ENCODE measurements around the gene KIF6.
A peak's percentile ranks its signal among the peaks of the same experiment; 100 is the strongest.

The KIF6 gene

GRCh38 chr6:39698789-39699188 is 26.4 kb downstream of the KIF6 start:
- no peaks in the 10 kb centered on the region for H3K36me3 ChIP-seq (ENCODE audit: insufficient read depth, low read length)
- H3K4me3 ChIP-seq = no peak overlapping the region
- peak overlapping the region; percentile 21 for H3K9ac ChIP-seq (ENCODE audit: insufficient read length)
- DNase-seq (ENCODE audit: low read depth, low spot score) = no peak
- H3K9me3 ChIP-seq (ENCODE audit: low read depth, low read length) = no peaks in the 10 kb centered on the region; the same call in 1 of the 2 replicates
- TF ChIP-seq EZH2 (IDR thresholded peaks at IDR 0.05) = no peak
- TF ChIP-seq FOXP2 (optimal IDR thresholded peaks at IDR 0.05; ENCODE audit: control extremely low read depth, extremely low read length, insufficient read depth) = no peak
- no peak for TF ChIP-seq POLR2AphosphoS5 (IDR thresholded peaks at IDR 0.05; ENCODE audit: borderline replicate concordance, low read depth, low read length)
- H3K27ac ChIP-seq = peak overlapping the region; percentile 93

- no peaks in the 10 kb centered on the region for H3K36me3 ChIP-seq (ENCODE audit: insufficient read depth, low read length)
- no peak for DNase-seq (ENCODE audit: low read depth, low spot score)
- no peak overlapping the region for H3K9ac ChIP-seq (ENCODE audit: insufficient read length)
- no peaks in the 10 kb centered on the region; the same call in 1 of the 2 replicates for H3K9me3 ChIP-seq (ENCODE audit: low read depth, low read length)
- H3K4me3 ChIP-seq = no peak overlapping the region
- no peak overlapping the region for H3K27ac ChIP-seq
- TF ChIP-seq FOXP2 (optimal IDR thresholded peaks at IDR 0.05; ENCODE audit: control extremely low read depth, extremely low read length, insufficient read depth) = no peak
- TF ChIP-seq EZH2 (IDR thresholded peaks at IDR 0.05) = no peak
- no peak for TF ChIP-seq POLR2AphosphoS5 (IDR thresholded peaks at IDR 0.05; ENCODE audit: borderline replicate concordance, low read depth, low read length)
Observed at GRCh38 chr6:39696986-39697788, 28.0 kb downstream of the KIF6 start.

- no peak overlapping the region for H3K4me3 ChIP-seq
- no peaks in the 10 kb centered on the region for H3K36me3 ChIP-seq (ENCODE audit: insufficient read depth, low read length)
- no peak overlapping the region for H3K27ac ChIP-seq
- no peaks in the 10 kb centered on the region; the same call in 1 of the 2 replicates for H3K9me3 ChIP-seq (ENCODE audit: low read depth, low read length)
- no peak for DNase-seq (ENCODE audit: low read depth, low spot score)
- H3K9ac ChIP-seq (ENCODE audit: insufficient read length) = no peak overlapping the region
- no peak for TF ChIP-seq POLR2AphosphoS5 (IDR thresholded peaks at IDR 0.05; ENCODE audit: borderline replicate concordance, low read depth, low read length)
Observed at GRCh38 chr6:39695447-39695846, 29.8 kb downstream of the KIF6 start.

DNA sequence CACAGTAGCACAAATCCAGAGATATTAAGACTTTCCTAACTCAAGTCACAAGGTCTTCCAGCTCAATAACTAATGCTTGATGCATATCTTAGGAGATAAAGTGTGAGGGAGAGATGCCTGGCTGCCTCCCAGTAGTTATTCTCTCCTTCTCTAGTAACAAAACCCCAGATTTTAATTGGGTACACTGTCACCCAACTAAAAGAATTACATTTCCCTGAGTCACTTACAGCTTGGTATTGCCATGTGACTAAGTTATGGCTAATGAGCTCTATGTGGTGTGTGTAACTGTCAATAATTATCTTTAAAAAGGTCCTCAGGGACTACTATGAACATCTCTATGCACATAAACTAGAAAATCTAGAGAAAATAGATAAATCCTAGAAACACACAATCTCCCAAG is 32.0 kb downstream of the KIF6 start:
- H3K4me3 ChIP-seq = no peak overlapping the region
- no peaks in the 10 kb centered on the region; the same call in 1 of the 2 replicates for H3K9me3 ChIP-seq (ENCODE audit: low read depth, low read length)
- no peaks in the 10 kb centered on the region for H3K36me3 ChIP-seq (ENCODE audit: insufficient read depth, low read length)
- TF ChIP-seq FOXP2 (optimal IDR thresholded peaks at IDR 0.05; ENCODE audit: control extremely low read depth, extremely low read length, insufficient read depth) = no peak
- no peak for TF ChIP-seq POLR2AphosphoS5 (IDR thresholded peaks at IDR 0.05; ENCODE audit: borderline replicate concordance, low read depth, low read length)
- TF ChIP-seq EZH2 (IDR thresholded peaks at IDR 0.05) = no peak
- no peak overlapping the region for H3K9ac ChIP-seq (ENCODE audit: insufficient read length)
- DNase-seq (ENCODE audit: low read depth, low spot score) = no peak
- H3K27ac ChIP-seq = no peak overlapping the region

DNA sequence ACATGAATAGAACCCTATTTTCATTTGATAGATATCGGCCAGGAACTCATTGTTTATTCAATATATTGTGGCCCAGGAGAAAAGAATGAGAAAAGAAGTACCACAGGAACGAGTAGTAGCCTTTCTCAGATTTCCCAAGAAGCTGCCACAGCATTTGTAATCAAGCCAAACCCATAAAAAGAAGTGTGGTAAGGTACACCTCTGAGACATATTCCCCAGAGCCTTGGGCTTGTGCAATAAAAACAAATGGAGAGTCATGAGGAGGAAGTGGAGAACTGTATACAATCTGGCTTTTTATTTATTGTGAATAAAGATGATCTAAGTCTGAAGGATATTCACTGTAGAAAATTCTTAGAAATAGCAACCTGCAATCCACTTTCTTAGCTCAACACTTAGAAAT is 36.7 kb downstream of the KIF6 start:
- no peak overlapping the region for H3K9ac ChIP-seq (ENCODE audit: insufficient read length)
- DNase-seq (ENCODE audit: low read depth, low spot score) = peak; percentile 69
- TF ChIP-seq FOXP2 (optimal IDR thresholded peaks at IDR 0.05; ENCODE audit: control extremely low read depth, extremely low read length, insufficient read depth) (no peak), EZH2 (IDR thresholded peaks at IDR 0.05) (no peak), POLR2AphosphoS5 (IDR thresholded peaks at IDR 0.05; ENCODE audit: borderline replicate concordance, low read depth, low read length) (no peak)
- no peak overlapping the region for H3K27ac ChIP-seq
- no peaks in the 10 kb centered on the region for H3K36me3 ChIP-seq (ENCODE audit: insufficient read depth, low read length)
- 0 out of 2 replicates have a peak overlapping the region, but pooled peaks have one; percentile 16 for H3K4me3 ChIP-seq
- no peaks in the 10 kb centered on the region for H3K9me3 ChIP-seq (ENCODE audit: low read depth, low read length)

- H3K9me3 ChIP-seq (ENCODE audit: low read depth, low read length) = no peaks in the 10 kb centered on the region
- no peak for TF ChIP-seq POLR2AphosphoS5 (IDR thresholded peaks at IDR 0.05; ENCODE audit: borderline replicate concordance, low read depth, low read length)
- TF ChIP-seq FOXP2 (optimal IDR thresholded peaks at IDR 0.05; ENCODE audit: control extremely low read depth, extremely low read length, insufficient read depth) = no peak
- TF ChIP-seq EZH2 (IDR thresholded peaks at IDR 0.05) = no peak
- no peak overlapping the region for H3K27ac ChIP-seq
- no peak for DNase-seq (ENCODE audit: low read depth, low spot score)
- H3K36me3 ChIP-seq (ENCODE audit: insufficient read depth, low read length) = no peaks in the 10 kb centered on the region
- H3K4me3 ChIP-seq = no peak overlapping the region
- no peak overlapping the region for H3K9ac ChIP-seq (ENCODE audit: insufficient read length)
Observed at GRCh38 chr6:39686976-39687375, 38.2 kb downstream of the KIF6 start.

DNA sequence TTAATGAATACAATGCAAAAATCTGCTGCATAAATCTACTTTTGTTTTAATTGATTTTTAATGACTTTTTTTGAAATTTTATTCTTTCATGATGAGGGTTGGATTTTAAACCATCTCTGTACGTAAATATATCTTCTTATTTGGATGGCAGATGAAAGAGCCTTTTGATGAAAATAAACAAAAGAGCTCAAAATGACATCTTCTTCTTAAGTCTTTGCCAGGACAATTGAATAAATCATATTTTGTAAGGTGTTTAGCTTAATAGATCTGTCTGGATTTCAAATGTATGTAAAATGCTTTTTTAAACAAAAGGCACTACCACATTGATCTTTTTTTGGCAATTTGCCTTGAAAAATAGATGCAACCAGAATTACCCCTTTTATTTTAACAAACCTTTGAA is 39.3 kb downstream of the KIF6 start:
- Histone ChIP-seq H3K9ac (ENCODE audit: insufficient read length) (no peak overlapping the region), H3K4me3 (no peak overlapping the region)
- TF ChIP-seq EZH2 (IDR thresholded peaks at IDR 0.05) (no peak), FOXP2 (optimal IDR thresholded peaks at IDR 0.05; ENCODE audit: control extremely low read depth, extremely low read length, insufficient read depth) (no peak), POLR2AphosphoS5 (IDR thresholded peaks at IDR 0.05; ENCODE audit: borderline replicate concordance, low read depth, low read length) (no peak)

DNA sequence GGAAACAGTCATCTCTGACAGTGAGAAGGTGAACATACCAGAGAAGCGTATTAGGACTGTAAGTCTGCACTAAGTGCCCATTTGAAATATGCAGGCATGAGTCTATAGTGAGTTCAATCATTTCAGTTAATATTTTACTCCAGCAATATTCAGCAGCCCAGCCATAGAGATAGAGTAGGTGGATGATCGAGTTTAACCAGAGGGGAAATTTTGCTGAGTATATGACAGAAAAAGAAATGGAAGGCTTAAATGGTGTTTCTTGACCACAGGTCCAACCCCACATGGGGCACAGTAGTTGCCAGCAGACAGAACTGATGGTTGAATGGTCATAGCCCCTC is 39.8 kb downstream of the KIF6 start:
- Histone ChIP-seq H3K36me3 (ENCODE audit: insufficient read depth, low read length) (no peaks in the 10 kb centered on the region), H3K9ac (ENCODE audit: insufficient read length) (no peak overlapping the region), H3K9me3 (ENCODE audit: low read depth, low read length) (no peaks in the 10 kb centered on the region), H3K27ac (no peak overlapping the region), H3K4me3 (no peak overlapping the region)
- no peak for TF ChIP-seq EZH2 (IDR thresholded peaks at IDR 0.05)
- TF ChIP-seq POLR2AphosphoS5 (IDR thresholded peaks at IDR 0.05; ENCODE audit: borderline replicate concordance, low read depth, low read length) = no peak
- no peak for TF ChIP-seq FOXP2 (optimal IDR thresholded peaks at IDR 0.05; ENCODE audit: control extremely low read depth, extremely low read length, insufficient read depth)
- no peak for DNase-seq (ENCODE audit: low read depth, low spot score)

More for the DNA sequence above, 39.3 kb downstream of the KIF6 start:
- no peak for DNase-seq (ENCODE audit: low read depth, low spot score)
- no peak overlapping the region for H3K27ac ChIP-seq
- H3K36me3 ChIP-seq (ENCODE audit: insufficient read depth, low read length) = no peaks in the 10 kb centered on the region
- H3K9me3 ChIP-seq (ENCODE audit: low read depth, low read length) = no peaks in the 10 kb centered on the region
